ENCODE results near the gene ELP2.
"Not testable (repeated sequence)": the region's sequence is repeated elsewhere in the genome, so short reads cannot be mapped to it uniquely, and the experiment has no call there.

Gene ELP2

GRCh38 chr18:36191286-36191685 is 61.6 kb downstream of the ELP2 start:
- no peak for DNase-seq (ENCODE audit: low spot score)

GRCh38 chr18:36191711-36192110 is 62.0 kb downstream of the ELP2 start:
- no peak for DNase-seq (ENCODE audit: low spot score)

GRCh38 chr18:36194600-36195315 is 65.1 kb downstream of the ELP2 start:
- DNase-seq (ENCODE audit: low spot score) = no peak

GRCh38 chr18:36195427-36196122 is 65.9 kb downstream of the ELP2 start:
- no peak for DNase-seq (ENCODE audit: low spot score)

- no peak for DNase-seq (ENCODE audit: low spot score)
These were observed 66.7 kb downstream of the ELP2 start for GRCh38 chr18:36196238-36196995.

- DNase-seq (ENCODE audit: low spot score) = no peak
These were observed 67.9 kb downstream of the ELP2 start for GRCh38 chr18:36197511-36198166.

GRCh38 chr18:36199691-36200295 is 70.1 kb downstream of the ELP2 start:
- DNase-seq (ENCODE audit: low spot score) = no peak

- peak; percentile 19 for DNase-seq (ENCODE audit: low spot score)
These were observed 70.7 kb downstream of the ELP2 start for GRCh38 chr18:36200354-36200771.

GRCh38 chr18:36201765-36202164 is 72.1 kb downstream of the ELP2 start:
- DNase-seq (ENCODE audit: low spot score) = no peak

- DNase-seq (ENCODE audit: low spot score) = no peak
These were observed 73.7 kb downstream of the ELP2 start for GRCh38 chr18:36203360-36203895.

- DNase-seq (ENCODE audit: low spot score) = no peak
These were observed 75.5 kb downstream of the ELP2 start for GRCh38 chr18:36205166-36205565.

- no peak for DNase-seq (ENCODE audit: low spot score)
These were observed 77.6 kb downstream of the ELP2 start for GRCh38 chr18:36207303-36207702.

- not testable (repeated sequence) for DNase-seq (ENCODE audit: low spot score)
These were observed 78.3 kb downstream of the ELP2 start for GRCh38 chr18:36207969-36208368.

- DNase-seq (ENCODE audit: low spot score) = no peak
These were observed 81.9 kb downstream of the ELP2 start for GRCh38 chr18:36211612-36212065.

- DNase-seq (ENCODE audit: low spot score) = no peak
These were observed 82.8 kb downstream of the ELP2 start for GRCh38 chr18:36212301-36213171.

- DNase-seq (ENCODE audit: low spot score) = no peak
These were observed 85.1 kb downstream of the ELP2 start for GRCh38 chr18:36214811-36215210.

GRCh38 chr18:36215577-36215976 is 85.9 kb downstream of the ELP2 start:
- no peak for DNase-seq (ENCODE audit: low spot score)

- DNase-seq (ENCODE audit: low spot score) = no peak
These were observed 87.6 kb downstream of the ELP2 start for GRCh38 chr18:36217348-36217747.

GRCh38 chr18:36229188-36229587 is 99.5 kb downstream of the ELP2 start:
- no peak for DNase-seq (ENCODE audit: low spot score)
